A673 (cell line): ENCODE results near the gene KIF1A.

Experiments used
- CTCF ChIP-seq: fragments of 300-800, 200-600 bp; sonication (generic); conservative IDR thresholded peaks from 2 replicates; pipeline ENCODE4 v1.5.1; 2017; ENCODE audit warnings: low read depth, mild to moderate bottlenecking, antibody characterized with exemption, low read length, moderate library complexity, mixed read lengths
- EZH2 ChIP-seq: fragments of 200-600 bp; sonication (generic); IDR thresholded peaks from 2 replicates; pipeline ENCODE4 v1.6.1; 2017; ENCODE audit warnings: borderline replicate concordance, low read depth, mild to moderate bottlenecking, mixed read lengths, antibody characterized with exemption, low read length; ENCODE audit not compliant: poor library complexity, severe bottlenecking

DNA sequence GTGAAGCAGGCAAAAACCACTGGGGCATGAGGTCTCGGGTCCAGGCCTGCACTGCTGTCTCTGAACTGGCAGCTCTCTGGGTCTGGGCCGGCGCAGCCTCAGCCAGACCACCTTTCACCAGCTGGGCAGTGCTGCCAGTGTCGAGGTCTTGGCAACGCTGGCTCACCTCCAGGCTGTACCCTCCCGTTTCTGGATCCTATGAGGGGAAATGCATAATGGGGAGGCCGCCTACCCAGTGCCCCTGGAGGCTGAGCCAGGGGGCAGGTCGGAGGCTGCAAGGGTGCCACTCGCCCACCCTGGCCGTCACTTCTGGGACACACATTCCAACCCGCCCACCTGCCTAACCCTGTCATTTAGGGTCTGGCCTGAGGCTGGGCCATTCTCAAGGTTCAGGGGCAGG lies 24.6 kb downstream of the KIF1A start:
- TF ChIP-seq CTCF, result no peak
- TF ChIP-seq EZH2, result no peak
